OCI-LY7 (cell line): ENCODE data around the gene AOPEP. TPM values are rescaled to one million over a fixed set of nuclear protein-coding genes. Genes with fewer than 3 reads are reported as not detected.

Experiments used
- BruUV-seq: library from RNA; stranded (reverse); fragments of 400-500 nt; replicated peaks from 2 replicates; lab custom pipeline; 2021; lab: Mats Ljungman, UMichigan
- CTCF ChIA-PET: fragments of 300-600 bp; sonication (Branson Sonifier 250); formaldehyde crosslinking; loops from one replicate; lab custom pipeline; 2022; ENCODE audit warnings: antibody characterized with exemption; ENCODE audit not compliant: unreplicated experiment; lab: Charles Lee
- POLR2A ChIA-PET: fragments of 300-600 bp; sonication (Branson Sonifier 250); formaldehyde crosslinking; loops from one replicate; lab custom pipeline; 2022; ENCODE audit warnings: antibody characterized with exemption; lab: Charles Lee
- DNase-seq: peaks from one replicate; pipeline ENCODE4 v3.0.0-alpha.2; 2015; ENCODE audit warnings: low spot score
- H2AFZ ChIP-seq: fragments of 200-600 bp; sonication (generic), shearing (Covaris generic); 2 replicates; pipeline ENCODE4 v1.6.1; 2014; ENCODE audit warnings: mild to moderate bottlenecking, antibody characterized with exemption, low read length, moderate library complexity
- H3K27ac ChIP-seq: fragments of 200-600 bp; sonication (generic); 2 replicates; pipeline ENCODE4 v1.5.1; 2014; ENCODE audit warnings: mixed run types, low read depth, mild to moderate bottlenecking, moderate library complexity, low read length, inconsistent platforms; ENCODE audit not compliant: poor library complexity, severe bottlenecking
- H3K36me3 ChIP-seq: fragments of 200-600 bp; sonication (generic); 2 replicates; pipeline ENCODE4 v1.6.1; 2014; ENCODE audit warnings: mild to moderate bottlenecking, antibody characterized with exemption, low read length, moderate library complexity, mixed read lengths; ENCODE audit not compliant: insufficient read depth
- H3K4me1 ChIP-seq: fragments of 200-600 bp; sonication (generic); 2 replicates; pipeline ENCODE4 v1.5.1; 2014; ENCODE audit warnings: mild to moderate bottlenecking, low read length; ENCODE audit not compliant: insufficient read depth, poor library complexity, severe bottlenecking
- H3K4me2 ChIP-seq: fragments of 200-600 bp; sonication (generic); 2 replicates; pipeline ENCODE4 v1.6.1; 2014; ENCODE audit warnings: mild to moderate bottlenecking, low read length
- H3K4me3 ChIP-seq: fragments of 200-600 bp; sonication (generic); 2 replicates; pipeline ENCODE4 v1.5.1; 2014; ENCODE audit warnings: mild to moderate bottlenecking, low read depth, low read length; ENCODE audit not compliant: poor library complexity, severe bottlenecking
- H3K79me2 ChIP-seq: fragments of 200-600 bp; sonication (generic); 2 replicates; pipeline ENCODE4 v1.6.1; 2016; ENCODE audit warnings: low read depth, mild to moderate bottlenecking, low read length, moderate library complexity, mixed read lengths; ENCODE audit not compliant: insufficient read depth
- H3K9me2 ChIP-seq: fragments of 200-600 bp; sonication (generic); 2 replicates; pipeline ENCODE4 v1.6.1; 2016; ENCODE audit warnings: mild to moderate bottlenecking, low read length, mixed read lengths; ENCODE audit not compliant: insufficient read depth
- H3K9me3 ChIP-seq: fragments of 200-600 bp; sonication (generic); 2 replicates; pipeline ENCODE4 v1.6.1; 2014; ENCODE audit warnings: mild to moderate bottlenecking, mixed run types, low read length, mixed read lengths
- H4K20me1 ChIP-seq: fragments of 200-600 bp; sonication (generic); 2 replicates; pipeline ENCODE4 v1.6.1; 2014; ENCODE audit warnings: mild to moderate bottlenecking, antibody characterized with exemption, low read length, moderate library complexity, mixed read lengths; ENCODE audit not compliant: insufficient read depth
- EZH2phosphoT487 ChIP-seq: fragments of 200-600 bp; sonication (generic); IDR thresholded peaks from 2 replicates; pipeline ENCODE4 v1.6.1; 2018; ENCODE audit warnings: low read depth, borderline replicate concordance, mild to moderate bottlenecking, mixed run types, antibody characterized with exemption, low read length, moderate library complexity, mixed read lengths
- intact Hi-C: fragments of 100-400 bp; cut with micrococcal nuclease; formaldehyde crosslinking; loops from one replicate; pipeline ENCODE4 v1.10.0; 2022; ENCODE audit not compliant: unreplicated experiment
- total RNA-seq, 2 experiments: library from RNA; depleted of rRNA in 1 of 2; stranded (reverse); fragments of >200 nt in 1 of 2; shearing (Covaris generic) in 1 of 2; gene quantifications; 2 replicates each; pipeline ENCODE4 v1.2.3, GENCODE V29; 2014 to 2022
- TF ChIP-seq, protein P1 (sequence below): fragments of 200-600 bp; sonication (generic); conservative IDR thresholded peaks from 2 replicates; pipeline ENCODE4 v1.5.1; 2014; ENCODE audit warnings: mild to moderate bottlenecking, antibody characterized with exemption, low read length, moderate library complexity, mixed read lengths

AOPEP gene
- total RNA-seq, 2 experiments from 2014 or later: 17.3 to 24.3 TPM

DNA sequence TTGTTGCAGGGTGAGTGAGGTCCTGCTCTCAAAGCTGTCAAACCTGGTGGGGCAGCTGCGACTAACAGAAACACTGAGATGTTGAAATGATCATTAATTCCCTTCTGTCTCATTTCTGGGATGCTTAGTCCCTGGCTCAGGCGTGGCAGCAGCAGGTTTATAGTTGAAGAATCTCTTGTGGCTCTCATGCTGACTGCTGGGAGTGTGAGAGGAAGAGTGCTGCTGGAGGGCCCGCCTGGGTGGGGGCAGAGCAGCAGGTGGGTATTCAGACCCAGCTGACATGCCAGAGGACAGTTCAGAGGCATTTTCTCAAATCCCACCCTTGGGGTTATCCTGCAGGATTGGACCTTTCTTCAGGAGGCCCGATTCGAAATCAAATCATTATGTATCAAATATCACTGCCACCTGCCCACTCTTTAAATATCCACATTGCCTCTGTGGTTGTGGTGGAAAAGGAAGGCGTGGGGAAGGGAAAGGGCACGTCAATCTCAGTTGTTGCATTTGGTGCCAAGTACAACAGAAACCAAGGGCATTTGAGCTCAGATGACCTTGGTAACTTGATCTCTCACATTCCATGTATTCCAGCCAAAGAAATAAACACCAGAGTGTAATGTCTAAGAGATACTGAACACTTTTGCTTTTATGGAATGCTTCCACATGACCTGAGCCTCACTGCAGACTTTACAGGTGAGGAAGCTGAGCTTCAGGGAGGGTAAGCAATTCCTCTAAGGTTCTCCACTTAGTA, 224.3 kb downstream of the AOPEP start:
- CTCF ChIA-PET: no interaction called here

DNA sequence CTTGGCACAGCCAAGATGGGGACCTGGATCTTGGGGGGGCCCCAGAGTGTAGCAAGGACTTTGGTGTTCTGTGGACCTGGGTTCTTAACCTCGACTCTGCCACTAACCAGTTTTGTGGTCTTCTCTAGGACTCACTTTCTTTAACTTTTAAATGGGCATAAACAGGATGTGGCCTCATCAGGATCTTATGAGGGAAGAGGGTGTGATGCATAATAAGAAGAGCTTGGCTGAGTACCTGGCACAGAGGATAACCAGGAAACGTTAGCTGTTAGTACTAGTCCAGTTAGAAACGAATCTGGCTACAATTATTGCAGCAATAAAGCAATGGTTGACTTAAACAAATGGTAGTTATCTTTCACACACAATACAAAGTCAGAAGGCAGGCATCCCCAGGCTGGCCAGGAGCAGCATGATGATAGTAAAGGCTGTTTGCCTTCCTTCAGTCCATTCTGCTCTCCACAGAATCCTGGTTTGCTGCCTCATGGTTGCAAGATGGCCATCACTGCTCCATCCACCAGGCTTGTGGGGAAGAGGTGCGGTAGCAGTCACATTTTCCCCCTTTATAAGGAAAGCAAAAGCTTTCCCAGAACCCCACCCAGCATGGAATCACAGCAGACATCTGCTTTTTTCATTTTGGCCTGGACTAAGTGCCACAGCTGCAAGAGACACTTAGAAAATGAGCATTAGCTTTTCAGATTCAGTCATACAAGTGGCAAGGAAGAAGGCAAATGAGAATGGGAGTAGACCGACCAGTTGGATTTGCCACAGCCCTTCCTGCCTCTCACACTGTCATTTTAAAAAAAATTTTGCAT, 225.0 kb downstream of the AOPEP start:
- no peak overlapping the region for H3K4me3 ChIP-seq
- POLR2A ChIA-PET: interaction anchor here (0.6 kb wide), 1 partner anchor 102 kb away, joined by 4 read pairs; no protein-coding TSS in a partner anchor
- H3K9me2 ChIP-seq: no peaks in the 10 kb centered on the region
- CTCF ChIA-PET: no interaction called here
- no peak overlapping the region for H2AFZ ChIP-seq
- intact Hi-C loops: no loop called here
- no peaks in the 10 kb centered on the region for H4K20me1 ChIP-seq
- DNase-seq: no peak
- no TSS peak for BruUV-seq
- no peak overlapping the region for H3K27ac ChIP-seq
- H3K79me2 ChIP-seq: no peaks in the 10 kb centered on the region
- H3K9me3 ChIP-seq: no peaks in the 10 kb centered on the region
- TF ChIP-seq, protein P1, sequence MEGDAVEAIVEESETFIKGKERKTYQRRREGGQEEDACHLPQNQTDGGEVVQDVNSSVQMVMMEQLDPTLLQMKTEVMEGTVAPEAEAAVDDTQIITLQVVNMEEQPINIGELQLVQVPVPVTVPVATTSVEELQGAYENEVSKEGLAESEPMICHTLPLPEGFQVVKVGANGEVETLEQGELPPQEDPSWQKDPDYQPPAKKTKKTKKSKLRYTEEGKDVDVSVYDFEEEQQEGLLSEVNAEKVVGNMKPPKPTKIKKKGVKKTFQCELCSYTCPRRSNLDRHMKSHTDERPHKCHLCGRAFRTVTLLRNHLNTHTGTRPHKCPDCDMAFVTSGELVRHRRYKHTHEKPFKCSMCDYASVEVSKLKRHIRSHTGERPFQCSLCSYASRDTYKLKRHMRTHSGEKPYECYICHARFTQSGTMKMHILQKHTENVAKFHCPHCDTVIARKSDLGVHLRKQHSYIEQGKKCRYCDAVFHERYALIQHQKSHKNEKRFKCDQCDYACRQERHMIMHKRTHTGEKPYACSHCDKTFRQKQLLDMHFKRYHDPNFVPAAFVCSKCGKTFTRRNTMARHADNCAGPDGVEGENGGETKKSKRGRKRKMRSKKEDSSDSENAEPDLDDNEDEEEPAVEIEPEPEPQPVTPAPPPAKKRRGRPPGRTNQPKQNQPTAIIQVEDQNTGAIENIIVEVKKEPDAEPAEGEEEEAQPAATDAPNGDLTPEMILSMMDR: no peak
- no peak for TF ChIP-seq EZH2phosphoT487
- no peaks in the 10 kb centered on the region for H3K36me3 ChIP-seq
- no peak overlapping the region for H3K4me2 ChIP-seq
- H3K4me1 ChIP-seq: peaks cover 17% of the 10 kb centered on the region

More for the DNA sequence above, 224.3 kb downstream of the AOPEP start:
- Histone ChIP-seq H3K9me2 (no peaks in the 10 kb centered on the region), H3K79me2 (no peaks in the 10 kb centered on the region), H4K20me1 (no peaks in the 10 kb centered on the region), H3K4me3 (no peak overlapping the region), H3K27ac (no peak overlapping the region), H2AFZ (no peak overlapping the region), H3K9me3 (no peaks in the 10 kb centered on the region), H3K4me2 (no peak overlapping the region), H3K4me1 (peaks cover 17% of the 10 kb centered on the region), H3K36me3 (no peaks in the 10 kb centered on the region)
- TF ChIP-seq EZH2phosphoT487: no peak
- TF ChIP-seq, protein P1: no peak
- intact Hi-C loops: no loop called here
- DNase-seq: no peak
- BruUV-seq: no TSS peak
- POLR2A ChIA-PET: interaction anchor here (0.6 to 1.2 kb wide), 2 partner anchors 101 to 757 kb away, joined by 3 to 4 read pairs; no protein-coding TSS in a partner anchor
